GM19324 (cell line): ENCODE data around the gene TSPAN3.

ENCODE experiments used
- ATAC-seq: cut with Tn5 transposase; IDR thresholded peaks from one replicate; pipeline ENCODE4 v1.9.1; 2021; ENCODE audit warnings: mild to moderate bottlenecking, moderate library complexity; ENCODE audit not compliant: unreplicated experiment, low FRiP score

TSPAN3 gene

GRCh38 chr15:77057685-77058084 lies 13.2 kb downstream of the TSPAN3 start:
- ATAC-seq = no peak

GRCh38 chr15:77057072-77057471 lies 13.8 kb downstream of the TSPAN3 start:
- no peak for ATAC-seq

GRCh38 chr15:77053709-77054108 lies 17.2 kb downstream of the TSPAN3 start:
- no peak for ATAC-seq

- ATAC-seq = no peak
These were observed 18.4 kb downstream of the TSPAN3 start for GRCh38 chr15:77052556-77052955.

DNA sequence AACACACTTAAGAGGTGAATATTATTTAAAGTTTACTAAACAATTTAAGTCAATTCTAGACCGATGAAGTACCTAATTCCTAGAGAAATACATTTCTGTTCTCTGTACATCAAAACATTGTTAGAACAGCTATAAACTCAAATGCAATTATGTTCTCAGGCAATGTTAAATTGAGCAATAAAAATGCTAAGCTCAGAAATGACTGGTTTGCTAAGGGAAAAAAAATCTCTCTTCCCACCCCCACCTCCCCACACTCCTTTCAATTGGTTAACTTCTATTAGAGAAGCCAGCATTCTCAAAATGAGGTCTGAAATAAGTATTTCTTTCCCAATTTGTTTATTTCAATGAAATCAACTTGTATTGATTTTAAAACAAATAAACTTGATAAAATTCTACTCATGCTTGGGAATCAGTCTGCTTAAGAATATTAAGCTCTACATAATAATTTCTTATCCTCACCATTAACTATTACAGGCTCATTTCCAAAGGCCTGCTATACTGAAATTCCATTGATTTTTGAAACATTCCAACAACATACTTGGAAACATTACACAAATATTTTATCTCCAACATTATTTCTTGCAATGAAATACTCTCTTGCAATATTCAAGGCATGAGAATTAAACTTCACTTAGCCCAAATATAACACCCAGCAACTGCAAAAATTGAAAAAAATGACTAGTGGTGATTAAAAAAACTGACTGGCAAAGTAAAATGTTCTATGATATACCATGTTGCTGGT lies 22.6 kb downstream of the TSPAN3 start:
- no peak for ATAC-seq

DNA sequence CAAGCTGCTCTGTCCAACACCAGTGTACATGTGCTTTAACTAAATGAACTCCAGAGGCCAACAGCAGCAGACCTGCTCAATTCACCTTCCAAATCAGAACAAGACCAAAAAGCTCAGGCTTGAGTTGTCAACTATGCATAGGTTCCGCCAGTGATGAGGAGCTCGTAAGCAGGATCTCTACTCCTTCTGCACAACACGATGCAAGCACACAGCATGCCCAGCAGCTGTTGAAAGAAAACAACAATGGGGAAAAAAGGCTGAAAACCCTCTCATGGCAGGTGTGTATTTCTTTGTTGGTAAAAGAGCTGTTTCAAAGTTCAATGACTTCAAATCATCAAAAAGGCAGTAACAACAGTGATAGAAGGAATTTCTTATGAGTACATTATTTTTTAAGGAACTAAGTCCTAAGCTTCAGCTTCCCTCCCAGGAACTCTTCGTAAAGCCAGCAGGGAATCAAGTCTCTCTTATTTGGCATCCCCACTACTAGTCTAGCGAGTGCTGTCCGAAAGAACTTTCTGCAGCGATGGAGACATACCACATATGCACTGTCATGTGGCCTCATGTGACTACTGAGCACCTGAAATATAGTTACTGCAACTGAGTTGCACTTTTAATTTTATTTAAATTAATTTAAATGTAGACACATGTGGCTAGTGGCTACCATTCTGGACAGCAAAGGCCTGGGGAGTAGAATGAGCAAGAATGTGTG lies 24.1 kb downstream of the TSPAN3 start:
- no peak for ATAC-seq

DNA sequence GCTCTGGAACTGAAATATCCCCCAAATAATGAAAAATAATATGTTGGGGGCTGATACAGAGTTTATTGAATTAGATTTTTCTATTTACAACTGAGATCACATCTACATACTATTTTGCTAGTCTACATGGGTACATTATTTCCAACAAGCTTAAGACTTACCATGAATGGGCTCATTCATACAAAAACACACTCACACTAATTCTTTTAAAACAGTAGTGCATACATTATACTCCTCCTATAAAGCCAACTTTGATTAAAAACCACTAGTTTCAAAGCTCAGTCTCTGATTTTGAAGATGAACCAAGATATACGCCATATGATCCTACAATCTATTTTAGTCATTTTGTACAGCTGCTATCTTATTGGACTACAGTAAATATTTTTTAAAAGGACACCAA lies 24.9 kb downstream of the TSPAN3 start:
- ATAC-seq = no peak

DNA sequence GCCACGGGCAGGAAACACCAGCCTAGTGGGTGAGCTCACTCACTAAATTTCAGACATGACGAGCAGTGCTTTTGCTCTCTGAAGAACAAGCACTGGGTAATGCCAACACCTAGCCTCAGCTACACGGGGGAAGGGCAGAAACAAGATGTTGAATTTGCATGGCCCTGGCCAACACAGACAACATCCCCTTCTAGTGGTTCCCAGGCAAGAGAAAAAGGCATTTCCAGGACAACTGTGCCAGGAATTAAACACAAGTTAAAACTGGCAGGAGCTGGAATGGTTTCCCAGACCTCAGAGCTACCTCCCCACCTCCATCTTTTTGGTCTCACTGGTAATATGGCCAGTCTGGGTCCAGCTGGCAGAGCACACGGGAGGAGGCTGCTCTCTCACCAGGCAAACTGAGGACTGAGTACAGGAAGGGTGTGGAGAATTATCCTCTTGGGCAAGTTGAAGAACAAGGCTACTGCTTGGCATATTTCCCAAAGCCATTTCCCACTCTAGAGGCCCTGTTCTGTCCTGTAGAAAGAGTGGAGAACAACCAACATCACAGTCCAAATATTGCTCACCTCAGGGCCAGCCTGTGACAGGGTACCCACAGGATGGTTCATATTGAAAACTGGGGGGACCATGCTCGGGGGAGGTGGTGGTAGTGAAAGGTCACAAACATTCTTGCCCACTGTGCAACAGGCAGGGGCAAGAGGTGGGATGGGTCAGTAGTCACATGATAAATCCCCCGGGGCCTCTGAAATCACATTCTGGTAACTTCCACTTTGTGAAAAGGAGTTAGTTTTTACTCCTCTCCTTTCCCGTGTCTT lies 26.5 kb downstream of the TSPAN3 start:
- ATAC-seq = no peak

- ATAC-seq = no peak
These were observed 27.7 kb downstream of the TSPAN3 start for GRCh38 chr15:77042955-77043920.

DNA sequence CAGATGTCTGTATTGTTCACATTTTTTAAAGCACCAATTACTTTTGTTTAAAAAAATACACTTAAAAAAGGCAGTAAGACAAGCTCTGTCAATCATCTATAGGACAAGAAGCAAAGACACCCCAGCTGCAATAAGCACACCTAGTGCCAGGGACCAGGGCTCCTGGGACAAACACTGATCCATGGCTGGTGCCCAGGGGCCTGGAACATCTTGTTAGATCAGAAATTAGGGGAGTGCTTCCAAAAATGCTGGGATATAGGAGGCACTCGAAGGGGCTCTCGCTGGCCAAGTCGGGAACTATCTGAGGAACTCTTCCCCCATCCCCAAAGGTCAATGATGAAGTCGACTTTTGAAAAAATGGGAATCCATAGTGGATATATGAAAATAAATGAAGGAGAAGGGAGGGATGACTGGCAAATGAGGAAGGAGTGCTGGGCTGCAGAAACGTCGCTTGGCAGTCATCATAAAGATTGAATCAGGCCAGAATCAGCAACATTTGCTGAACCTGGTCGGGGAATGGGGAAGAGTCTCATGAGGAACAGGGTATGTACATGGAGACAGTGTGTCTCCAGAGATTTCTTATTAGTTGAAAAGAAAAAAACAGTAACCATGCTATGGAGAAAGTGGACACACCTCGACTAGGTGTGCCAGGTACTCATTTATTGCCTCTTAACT lies 28.5 kb downstream of the TSPAN3 start:
- no peak for ATAC-seq

DNA sequence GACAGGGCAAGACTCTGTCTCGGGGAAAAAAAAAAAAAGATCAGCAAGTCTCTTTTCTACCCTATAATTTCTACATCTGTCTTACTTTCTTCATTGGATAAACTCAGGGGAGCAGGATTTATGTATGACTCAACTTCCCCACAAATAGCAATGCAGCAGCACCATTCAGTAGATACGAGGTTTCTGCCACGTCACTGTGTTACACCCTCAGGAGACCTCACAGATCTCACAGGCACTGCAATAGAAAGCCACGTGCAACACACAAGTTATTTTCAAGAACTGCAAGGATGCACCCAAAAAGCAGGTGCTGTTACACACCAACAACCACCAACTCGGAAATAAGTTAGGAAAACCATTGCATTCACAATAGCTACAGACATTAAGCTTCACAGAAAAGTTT lies 30.2 kb downstream of the TSPAN3 start:
- no peak for ATAC-seq

- no peak for ATAC-seq
These were observed 31.1 kb downstream of the TSPAN3 start for GRCh38 chr15:77039848-77040247.

DNA sequence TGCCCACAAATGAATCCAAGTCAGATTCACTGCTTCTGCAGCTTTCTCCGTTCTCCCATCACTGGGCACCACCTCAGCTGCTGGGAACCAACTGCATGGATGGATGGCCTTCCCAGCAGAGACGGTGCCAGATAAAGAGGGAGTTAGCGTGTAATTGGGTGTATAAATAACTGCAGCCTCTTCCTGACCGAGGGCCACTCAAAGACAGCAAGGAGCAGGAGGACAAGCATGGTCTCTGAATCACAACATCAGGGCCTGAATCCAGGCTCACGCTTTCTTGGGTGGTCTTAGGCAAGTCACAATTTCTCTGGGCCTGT lies 31.7 kb downstream of the TSPAN3 start:
- ATAC-seq = no peak

DNA sequence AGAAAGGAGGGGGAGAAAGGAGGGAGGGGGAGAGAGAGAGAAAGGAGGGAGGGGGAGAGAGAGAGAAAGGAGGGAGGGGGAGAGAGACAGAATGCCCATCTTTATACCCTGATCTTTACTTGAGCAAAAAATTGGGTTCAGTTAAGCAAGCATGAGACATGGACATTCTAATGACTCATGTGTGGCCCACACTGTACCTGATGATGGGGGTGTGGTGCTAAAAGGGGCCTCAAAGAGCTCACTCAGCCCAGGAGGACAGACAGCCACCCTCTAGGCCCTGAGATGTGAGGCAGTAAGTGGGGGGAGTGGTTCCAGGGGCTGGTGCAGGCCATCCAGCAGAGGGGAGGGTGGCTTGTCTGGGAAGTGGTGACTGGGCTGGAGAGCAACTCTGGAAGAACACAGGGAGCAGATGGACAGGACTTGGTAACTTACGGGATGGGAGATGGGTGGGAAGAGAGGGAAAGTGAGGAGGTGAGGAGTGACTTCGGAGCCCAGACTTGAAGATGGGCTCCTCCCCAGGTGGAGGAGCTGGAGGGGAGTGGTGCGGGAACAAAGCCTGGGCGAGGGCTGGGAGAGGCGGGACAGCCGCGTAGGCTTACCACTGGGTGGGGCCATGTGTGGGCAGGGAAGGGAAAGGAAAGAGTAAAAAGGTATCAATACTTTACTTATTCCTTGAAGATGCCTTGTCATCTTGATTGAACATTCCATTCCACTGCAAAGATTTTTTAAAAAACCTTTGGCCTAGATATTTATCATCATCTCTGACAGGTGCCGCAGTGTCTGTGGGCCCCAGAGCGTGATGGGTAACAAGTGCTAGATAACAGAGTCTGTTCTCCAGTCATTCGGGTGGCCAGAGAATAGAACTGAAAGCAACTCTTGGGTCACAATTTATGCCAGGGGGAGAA lies 32.3 kb downstream of the TSPAN3 start:
- ATAC-seq = no peak

GRCh38 chr15:77037388-77038209 lies 33.3 kb downstream of the TSPAN3 start:
- no peak for ATAC-seq

- ATAC-seq = no peak
These were observed 34.1 kb downstream of the TSPAN3 start for GRCh38 chr15:77036537-77037387.

DNA sequence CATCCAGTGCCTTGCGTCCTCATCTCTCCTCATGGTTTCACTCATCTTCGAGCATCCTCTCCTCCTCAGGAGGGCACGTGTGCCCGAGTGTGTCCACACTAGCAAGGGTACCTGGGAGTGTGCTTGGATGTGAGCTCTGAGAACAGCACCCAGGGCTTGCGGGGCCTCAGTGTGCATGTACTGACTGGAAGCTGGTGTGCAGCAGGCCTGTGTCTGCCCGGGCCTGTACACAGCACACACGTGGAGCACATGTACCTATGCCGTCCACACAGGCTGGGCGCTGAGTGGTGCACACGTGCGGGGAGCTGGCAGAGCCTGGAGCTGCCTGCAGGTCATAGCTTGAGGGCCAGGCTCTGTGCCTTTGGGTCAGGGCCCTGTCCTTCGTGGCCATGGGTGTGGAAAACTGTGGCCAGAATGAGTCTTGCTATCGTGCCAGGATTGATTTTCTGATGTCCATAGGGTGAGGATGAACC lies 34.9 kb downstream of the TSPAN3 start:
- no peak for ATAC-seq
